H7 (cell line): Measurements from ENCODE around the gene PRKG1. TPM values are rescaled to one million over a fixed set of nuclear protein-coding genes. Genes with fewer than 3 reads are reported as not detected.

Source experiments
- DNase-seq: peaks from one replicate; pipeline ENCODE4 v3.0.0; 2012
- H3K27me3 ChIP-seq: 2 replicates; pipeline ENCODE4 v1.6.0; 2011; ENCODE audit warnings: mild to moderate bottlenecking, low read length; ENCODE audit not compliant: control insufficient read depth, insufficient read depth
- H3K36me3 ChIP-seq: replicated peaks from 2 replicates; pipeline ENCODE4 v1.5.1; 2011; ENCODE audit warnings: low read length; ENCODE audit not compliant: control insufficient read depth, insufficient read depth
- H3K4me3 ChIP-seq: 2 replicates; pipeline ENCODE4 v1.5.1; 2011; ENCODE audit warnings: low read depth, mild to moderate bottlenecking, control low read depth, low read length, moderate library complexity; ENCODE audit not compliant: insufficient read depth
- total RNA-seq: library from RNA; depleted of rRNA; stranded (reverse); fragments of >200 nt; shearing (Covaris generic); gene quantifications from 2 replicates; pipeline ENCODE4 v1.2.3, GENCODE V29; 2014

PRKG1 gene
- total RNA-seq, 1 experiment from 2014 or later, result 7.3 TPM

GRCh38 chr10:51066231-51066630, 8.1 kb upstream of the PRKG1 start:
- Histone ChIP-seq H3K27me3 (no peaks in the 10 kb centered on the region; the same call in 1 of the 2 replicates), H3K36me3 (no peaks in the 10 kb centered on the region), H3K4me3 (no peak overlapping the region)
- DNase-seq, result no peak

GRCh38 chr10:51072210-51072609, 2.1 kb upstream of the PRKG1 start:
- Histone ChIP-seq H3K4me3 (no peak overlapping the region), H3K27me3 (peaks cover 36% of the 10 kb centered on the region), H3K36me3 (no peaks in the 10 kb centered on the region)
- DNase-seq, result no peak

GRCh38 chr10:51072921-51073434, 1.3 kb upstream of the PRKG1 start:
- Histone ChIP-seq H3K4me3 (no peak overlapping the region; the same call in 1 of the 2 replicates), H3K27me3 (peaks cover 36% of the 10 kb centered on the region), H3K36me3 (no peaks in the 10 kb centered on the region)

GRCh38 chr10:51073453-51074237, 642 bp upstream of the PRKG1 start:
- Histone ChIP-seq H3K27me3 (peaks cover 36% of the 10 kb centered on the region), H3K4me3 (peak overlapping the region; percentile 72), H3K36me3 (no peaks in the 10 kb centered on the region)
- DNase-seq, result peak; percentile 67

More at GRCh38 chr10:51072921-51073434, 1.3 kb upstream of the PRKG1 start:
- DNase-seq, result no peak

- peak overlapping the region; percentile 72 for H3K4me3 ChIP-seq
- peaks cover 36% of the 10 kb centered on the region for H3K27me3 ChIP-seq
- no peak for DNase-seq
- no peaks in the 10 kb centered on the region for H3K36me3 ChIP-seq
Measured at GRCh38 chr10:51075043-51075872, 971 bp downstream of the PRKG1 start.

GRCh38 chr10:51075873-51076229, 1.6 kb downstream of the PRKG1 start:
- no peak for DNase-seq
- H3K4me3 ChIP-seq, result no peak overlapping the region
- H3K27me3 ChIP-seq, result peaks cover 36% of the 10 kb centered on the region

GRCh38 chr10:51076299-51076841, 2.1 kb downstream of the PRKG1 start:
- Histone ChIP-seq H3K4me3 (no peak overlapping the region), H3K36me3 (no peaks in the 10 kb centered on the region)
- no peak for DNase-seq

More at GRCh38 chr10:51075873-51076229, 1.6 kb downstream of the PRKG1 start:
- H3K36me3 ChIP-seq, result no peaks in the 10 kb centered on the region

GRCh38 chr10:51077074-51077473, 2.8 kb downstream of the PRKG1 start:
- Histone ChIP-seq H3K27me3 (peaks cover 36% of the 10 kb centered on the region), H3K4me3 (no peak overlapping the region), H3K36me3 (no peaks in the 10 kb centered on the region)
- DNase-seq, result no peak

More at GRCh38 chr10:51076299-51076841, 2.1 kb downstream of the PRKG1 start:
- H3K27me3 ChIP-seq, result peaks cover 36% of the 10 kb centered on the region

GRCh38 chr10:51077507-51077906, 3.2 kb downstream of the PRKG1 start:
- no peak for DNase-seq
- no peak overlapping the region for H3K4me3 ChIP-seq
- no peaks in the 10 kb centered on the region for H3K36me3 ChIP-seq
- peaks cover 34% of the 10 kb centered on the region for H3K27me3 ChIP-seq

GRCh38 chr10:51079331-51079730, 5.0 kb downstream of the PRKG1 start:
- no peaks in the 10 kb centered on the region for H3K36me3 ChIP-seq
- DNase-seq, result peak; percentile 34
- no peak overlapping the region for H3K4me3 ChIP-seq
- H3K27me3 ChIP-seq, result peaks cover 18% of the 10 kb centered on the region

- H3K4me3 ChIP-seq, result no peak overlapping the region
- DNase-seq, result no peak
- H3K27me3 ChIP-seq, result peaks cover 13% of the 10 kb centered on the region
- no peaks in the 10 kb centered on the region for H3K36me3 ChIP-seq
Measured at GRCh38 chr10:51079766-51080165, 5.5 kb downstream of the PRKG1 start.

GRCh38 chr10:51080311-51081006, 6.2 kb downstream of the PRKG1 start:
- no peaks in the 10 kb centered on the region for H3K36me3 ChIP-seq
- DNase-seq, result no peak
- H3K27me3 ChIP-seq, result peaks cover 6% of the 10 kb centered on the region
- H3K4me3 ChIP-seq, result no peak overlapping the region

GRCh38 chr10:51082857-51083256, 8.6 kb downstream of the PRKG1 start:
- H3K36me3 ChIP-seq, result no peaks in the 10 kb centered on the region
- H3K27me3 ChIP-seq, result no peaks in the 10 kb centered on the region
- no peak for DNase-seq
- H3K4me3 ChIP-seq, result no peak overlapping the region

- peak; percentile 16 for DNase-seq
Measured at GRCh38 chr10:51083356-51083853, 9.1 kb downstream of the PRKG1 start.

More at GRCh38 chr10:51083356-51083853, 9.1 kb downstream of the PRKG1 start:
- Histone ChIP-seq H3K36me3 (no peaks in the 10 kb centered on the region), H3K27me3 (no peaks in the 10 kb centered on the region), H3K4me3 (no peak overlapping the region)
